ENCODE results near the gene ARMCX1. TPM values are rescaled to one million over a fixed set of nuclear protein-coding genes. Genes with fewer than 3 reads are reported as not detected.
"Not testable (repeated sequence)": the region's sequence is repeated elsewhere in the genome, so short reads cannot be mapped to it uniquely, and the experiment has no call there.

The ARMCX1 gene
- polyA plus RNA-seq, 1 experiment, result 40.5 TPM

- POLR2A ChIA-PET, result interaction anchor here (0.6 to 1.4 kb wide), 2 partner anchors 122 to 160 kb away, joined by 3 to 5 read pairs; partner anchors contain the start of gene RPL36A
- CTCF ChIA-PET, result no interaction called here
- H3K9me3 ChIP-seq (ENCODE audit: control insufficient read depth, insufficient read depth, low read length), result no peaks in the 10 kb centered on the region
- no peak for TF ChIP-seq CTCF (IDR thresholded peaks at IDR 0.05; ENCODE audit: low read depth, low read length)
- DNase-seq (ENCODE audit: low read depth, low spot score), result no peak
- H3K4me3 ChIP-seq (ENCODE audit: low read depth, low read length), result peak overlapping the region; percentile 74
- H3K27me3 ChIP-seq (ENCODE audit: control insufficient read depth, insufficient read depth, low read length), result no peaks in the 10 kb centered on the region
- H3K27ac ChIP-seq (ENCODE audit: low read depth, low read length), result peak overlapping the region; percentile 90
These were observed 518 bp downstream of the ARMCX1 start for GRCh38 chrX:101550751-101551379.

- POLR2A ChIA-PET, result interaction anchor here (1.4 kb wide), 1 partner anchor 161 kb away, joined by 3 read pairs; the partner anchor contains the start of gene RPL36A
- CTCF ChIA-PET, result interaction anchor here (1.2 kb wide), 1 partner anchor 161 kb away, joined by 3 read pairs; the partner anchor contains the start of gene RPL36A
- TF ChIP-seq CTCF (IDR thresholded peaks at IDR 0.05; ENCODE audit: low read depth, low read length), result no peak
- H3K27me3 ChIP-seq (ENCODE audit: control insufficient read depth, insufficient read depth, low read length), result no peaks in the 10 kb centered on the region
- no peaks in the 10 kb centered on the region for H3K9me3 ChIP-seq (ENCODE audit: control insufficient read depth, insufficient read depth, low read length)
- H3K4me3 ChIP-seq (ENCODE audit: low read depth, low read length), result peak overlapping the region; percentile 74
- peak overlapping the region; percentile 11 for H3K27ac ChIP-seq (ENCODE audit: low read depth, low read length)
- DNase-seq (ENCODE audit: low read depth, low spot score), result no peak
These were observed 1.0 kb downstream of the ARMCX1 start for GRCh38 chrX:101551380-101551767.

DNA sequence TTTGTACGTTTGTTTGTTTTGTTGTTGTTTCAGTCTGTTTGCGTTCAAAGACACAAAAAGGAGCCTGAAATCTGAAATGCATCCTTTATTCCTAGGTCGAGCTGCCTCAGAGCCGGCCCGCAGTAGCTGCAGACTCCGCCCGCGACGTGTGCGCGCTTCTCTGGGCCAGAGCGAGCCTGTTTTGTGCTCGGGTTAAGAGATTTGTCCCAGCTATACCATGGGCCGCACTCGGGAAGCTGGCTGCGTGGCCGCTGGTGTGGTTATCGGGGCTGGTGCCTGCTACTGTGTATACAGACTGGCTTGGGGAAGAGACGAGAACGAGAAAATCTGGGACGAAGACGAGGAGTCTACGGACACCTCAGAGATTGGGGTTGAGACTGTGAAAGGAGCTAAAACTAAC, 2.4 kb downstream of the ARMCX1 start:
- TF ChIP-seq CTCF (IDR thresholded peaks at IDR 0.05; ENCODE audit: low read depth, low read length), result no peak
- H3K4me3 ChIP-seq (ENCODE audit: low read depth, low read length), result no peak overlapping the region
- ChIA-PET POLR2A (interaction anchor here (0.6 kb wide), 1 partner anchor 70 kb away, joined by 3 read pairs; no protein-coding TSS in a partner anchor), CTCF (interaction anchor here (1.2 kb wide), 1 partner anchor 162 kb away, joined by 3 read pairs; the partner anchor contains the start of gene RPL36A)
- H3K27ac ChIP-seq (ENCODE audit: low read depth, low read length), result no peak overlapping the region
- H3K27me3 ChIP-seq (ENCODE audit: control insufficient read depth, insufficient read depth, low read length), result no peaks in the 10 kb centered on the region
- no peak for DNase-seq (ENCODE audit: low read depth, low spot score)
- no peaks in the 10 kb centered on the region for H3K9me3 ChIP-seq (ENCODE audit: control insufficient read depth, insufficient read depth, low read length)

DNA sequence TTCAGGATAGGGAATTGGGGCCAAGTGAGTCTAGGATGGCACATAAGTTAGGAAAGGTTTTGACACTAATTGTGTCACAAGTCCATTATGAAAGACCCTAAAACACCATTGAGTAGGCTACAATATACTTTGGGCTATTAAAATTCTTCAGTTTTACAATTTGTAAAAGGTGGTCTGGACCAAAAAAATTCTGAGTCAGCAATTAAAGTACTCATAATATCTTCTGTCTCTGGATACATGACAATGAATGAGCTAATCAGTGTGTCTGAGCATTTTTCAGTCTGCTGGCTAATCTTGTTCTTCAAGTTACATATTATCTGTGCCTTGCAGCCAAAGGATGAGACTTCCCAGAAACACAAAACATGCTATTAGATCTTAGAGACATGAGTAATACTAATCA, 14.3 kb downstream of the ARMCX1 start:
- no peaks in the 10 kb centered on the region for H3K9me3 ChIP-seq (ENCODE audit: control insufficient read depth, insufficient read depth, low read length)
- no peak for TF ChIP-seq CTCF (IDR thresholded peaks at IDR 0.05; ENCODE audit: low read depth, low read length)
- H3K27ac ChIP-seq (ENCODE audit: low read depth, low read length), result no peak overlapping the region
- H3K4me3 ChIP-seq (ENCODE audit: low read depth, low read length), result no peak overlapping the region
- POLR2A ChIA-PET, result no interaction called here
- no peaks in the 10 kb centered on the region for H3K27me3 ChIP-seq (ENCODE audit: control insufficient read depth, insufficient read depth, low read length)
- CTCF ChIA-PET, result interaction anchor here (1.6 kb wide), 1 partner anchor 31 kb away, joined by 3 read pairs; no protein-coding TSS in a partner anchor
- no peak for DNase-seq (ENCODE audit: low read depth, low spot score)

DNA sequence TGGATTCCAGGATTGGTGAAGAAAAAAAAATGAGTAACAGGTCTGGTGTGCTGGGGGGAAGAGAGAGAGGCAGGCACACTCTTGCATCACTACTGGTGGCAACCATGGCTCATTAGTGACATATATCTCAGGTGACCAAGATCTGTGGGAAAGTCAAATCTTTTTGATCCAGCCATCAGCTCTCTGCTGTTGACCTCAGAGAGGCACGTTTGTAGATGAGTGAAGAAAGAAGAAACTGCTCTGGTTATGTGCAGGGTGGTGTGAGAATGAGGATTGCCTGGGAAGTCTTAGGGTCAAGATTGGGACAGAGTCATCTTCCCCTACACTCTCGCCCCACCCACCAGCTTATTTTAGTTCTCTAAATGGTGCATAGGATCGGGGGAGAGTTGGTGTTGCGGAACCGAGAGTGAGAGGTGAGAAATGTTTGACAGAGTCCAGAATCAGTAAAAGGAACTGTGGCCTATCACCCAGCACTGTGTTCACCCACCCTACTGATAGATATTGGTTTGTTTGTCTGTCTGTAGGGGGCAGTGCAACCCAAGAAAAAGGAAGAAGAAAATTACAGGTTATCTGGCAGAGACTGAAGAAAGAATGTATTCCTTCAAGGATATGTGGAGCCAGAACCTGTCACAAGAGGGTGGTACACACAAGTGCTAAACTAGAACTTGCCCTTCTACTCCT, 45.5 kb downstream of the ARMCX1 start:
- ChIA-PET CTCF (interaction anchor here (0.6 to 1.0 kb wide), 8 partner anchors 9 to 208 kb away, joined by 3 to 13 read pairs (median 3); no protein-coding TSS in a partner anchor), POLR2A (no interaction called here)
- no peaks in the 10 kb centered on the region for H3K9me3 ChIP-seq (ENCODE audit: control insufficient read depth, insufficient read depth, low read length)
- peak; percentile 63 for TF ChIP-seq CTCF (IDR thresholded peaks at IDR 0.05; ENCODE audit: low read depth, low read length)
- peaks cover 6% of the 10 kb centered on the region for H3K27me3 ChIP-seq (ENCODE audit: control insufficient read depth, insufficient read depth, low read length)
- DNase-seq (ENCODE audit: low read depth, low spot score), result peak; percentile 46
- no peak overlapping the region for H3K27ac ChIP-seq (ENCODE audit: low read depth, low read length)
- H3K4me3 ChIP-seq (ENCODE audit: low read depth, low read length), result no peak overlapping the region

DNA sequence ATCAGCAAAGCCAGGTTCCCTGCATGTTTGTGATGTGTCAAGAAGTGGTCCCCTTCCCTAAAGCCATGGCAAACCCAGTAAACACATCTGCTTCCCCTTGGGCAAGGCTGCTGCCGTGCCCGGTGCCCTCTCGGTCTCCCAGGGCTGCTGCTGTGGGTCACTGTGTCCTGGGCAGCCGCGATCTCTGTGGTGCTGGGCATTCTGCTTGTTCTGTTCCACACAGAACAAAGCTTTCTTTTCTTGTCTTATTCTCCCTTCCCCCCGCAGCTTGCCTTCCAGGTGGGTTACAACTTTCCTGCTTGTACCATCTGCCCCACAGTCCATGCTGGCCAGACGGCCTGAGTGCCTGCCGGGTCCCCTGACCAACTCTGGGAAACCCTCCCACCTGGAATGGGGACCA, 49.2 kb downstream of the ARMCX1 start:
- H3K9me3 ChIP-seq (ENCODE audit: control insufficient read depth, insufficient read depth, low read length); POLR2A ChIA-PET; DNase-seq (ENCODE audit: low read depth, low spot score); H3K27ac ChIP-seq (ENCODE audit: low read depth, low read length); CTCF ChIA-PET; H3K27me3 ChIP-seq (ENCODE audit: control insufficient read depth, insufficient read depth, low read length); H3K4me3 ChIP-seq (ENCODE audit: low read depth, low read length): not testable (repeated sequence)

Data from AG04450 (cell line).